Stimulated activated CD4-positive, alpha-beta T cell treated with anti-CD3 and anti-CD28 coated beads, Interleukin-4, amount 100 ng/mL, for 4 hours (primary cell): ENCODE results near the gene OR13C3.
"Not testable (repeated sequence)": the region's sequence is repeated elsewhere in the genome, so short reads cannot be mapped to it uniquely, and the experiment has no call there.

Experiments used
- DNase-seq, 2 experiments: peaks; one replicate each; pipeline ENCODE4 v3.0.0-alpha.2; 2020

OR13C3 gene

GRCh38 chr9:104536756-104537155 is at the start of gene OR13C3:
OR13C3 (minus strand) TSS chr9:104536856; CDS start chr9:104536723, 133 bp downstream.
- no peak for DNase-seq

GRCh38 chr9:104580562-104580961 is 43.9 kb upstream of the OR13C3 start:
- no peak for DNase-seq

GRCh38 chr9:104577263-104577662 is 40.6 kb upstream of the OR13C3 start:
- no peak for DNase-seq

- DNase-seq: no peak
Observed at GRCh38 chr9:104575456-104575855, 38.8 kb upstream of the OR13C3 start.

GRCh38 chr9:104572612-104573011 is 36.0 kb upstream of the OR13C3 start:
- no peak for DNase-seq

- DNase-seq: no peak
Observed at GRCh38 chr9:104568868-104569267, 32.2 kb upstream of the OR13C3 start, which contains the start of gene OR13C8. OR13C8 (plus strand) TSS chr9:104569168; CDS start chr9:104569168, 0 bp downstream.

GRCh38 chr9:104564358-104564757 is 27.7 kb upstream of the OR13C3 start:
- no peak for DNase-seq

- no peak for DNase-seq
Observed at GRCh38 chr9:104556830-104557634, 20.4 kb upstream of the OR13C3 start.

- DNase-seq: no peak
Observed at GRCh38 chr9:104555521-104555920, 18.9 kb upstream of the OR13C3 start.

- DNase-seq: no peak
Observed at GRCh38 chr9:104553261-104553660, 16.6 kb upstream of the OR13C3 start.

GRCh38 chr9:104544644-104545043 is 8.0 kb upstream of the OR13C3 start:
- DNase-seq: no peak

- DNase-seq: no peak
Observed at GRCh38 chr9:104539275-104539674, 2.6 kb upstream of the OR13C3 start.

GRCh38 chr9:104527109-104527508 is 9.5 kb downstream of the OR13C3 start, which contains the start of gene OR13C4:
OR13C4 (minus strand) TSS chr9:104527209; CDS start chr9:104527209, 0 bp downstream.
- DNase-seq: no peak

- DNase-seq: not testable (repeated sequence)
Observed at GRCh38 chr9:104520241-104520640, 16.4 kb downstream of the OR13C3 start.

- DNase-seq: no peak
Observed at GRCh38 chr9:104514901-104515300, 21.8 kb downstream of the OR13C3 start.

GRCh38 chr9:104506565-104506964 is 30.1 kb downstream of the OR13C3 start:
- no peak for DNase-seq

- no peak for DNase-seq
Observed at GRCh38 chr9:104503963-104504362, 32.7 kb downstream of the OR13C3 start, which contains the start of gene OR13F1. OR13F1 (plus strand) TSS chr9:104504263; CDS start chr9:104504263, 0 bp downstream.

GRCh38 chr9:104503440-104503839 is 33.2 kb downstream of the OR13C3 start:
- DNase-seq: no peak

- no peak for DNase-seq
Observed at GRCh38 chr9:104494808-104495207, 41.8 kb downstream of the OR13C3 start.
